Psoas muscle (tissue), 8 donors: ENCODE data around the gene MIB2. TPM values are rescaled to one million over a fixed set of nuclear protein-coding genes. Genes with fewer than 3 reads are reported as not detected.
A peak's percentile ranks its signal among the peaks of the same experiment; 100 is the strongest.

Experiments
- ATAC-seq, 4 donors: fragments of 200-7000 bp; cut with Tn5 transposase; one replicate each; pipeline ENCODE4 v1.9.1; 2020; ENCODE audit warnings: moderate library complexity in 3 of 4, mild to moderate bottlenecking in 2 of 4
- DNase-seq, 2 donors: peaks; one replicate each; pipeline ENCODE4 v3.0.0-alpha.2; 2020
- H3K27ac ChIP-seq: fragments of 200-600 bp; one replicate; pipeline ENCODE4 v1.8.0; 2022
- H3K27me3 ChIP-seq, 3 donors: fragments of 200-600 bp in 1 of 3; one replicate each; pipeline versions ENCODE4 v1.6.1 to v1.8.0; 2013 to 2022; ENCODE audit warnings: low read length in 2 of 3, mild to moderate bottlenecking in 2 of 3, moderate library complexity in 1 of 3; ENCODE audit not compliant: insufficient read depth in 3 of 3
- H3K36me3 ChIP-seq, 2 donors: fragments of 200-600 bp in 1 of 2; one replicate each; pipeline versions ENCODE4 v1.6.1 to v1.8.0; 2013 to 2022; ENCODE audit warnings: low read depth in 1 of 2, mild to moderate bottlenecking in 1 of 2, moderate library complexity in 1 of 2; ENCODE audit not compliant: insufficient read depth in 1 of 2
- H3K4me1 ChIP-seq: fragments of 200-600 bp; one replicate; pipeline ENCODE4 v1.8.0; 2022
- H3K4me3 ChIP-seq: fragments of 200-600 bp; one replicate; pipeline ENCODE4 v1.8.0; 2022; ENCODE audit warnings: mild to moderate bottlenecking
- H3K9me3 ChIP-seq: fragments of 200-600 bp; one replicate; pipeline ENCODE4 v1.8.0; 2022
- CTCF ChIP-seq: fragments of 200-600 bp; IDR thresholded peaks from one replicate; pipeline ENCODE4 v1.8.0; 2022; ENCODE audit warnings: antibody characterized with exemption
- WGBS, 3 donors: extraction: QIAGEN DNeasy Blood & Tissue Kit; methylation state at CpG; one replicate each; pipeline versions ENCODE4 v1.1.6 to v1.1.7; 2013; 5-methylcytosine and 5-hydroxymethylcytosine counted together
- intact Hi-C, 2 donors: fragments of 100-400 bp; cut with DNase I; formaldehyde crosslinking; loops; one replicate each; pipeline versions ENCODE4 v1.11.0 to v1.14.2; 2022
- long read RNA-seq, 2 donors: library from polyadenylated mRNA; unstranded; transcript quantifications; one replicate each; pipeline ENCODE4 v2.0.0, GENCODE V29; 2021
- polyA plus RNA-seq, 3 donors: library from polyadenylated mRNA; stranded (reverse); fragments of 200-250 nt; gene quantifications; one replicate each; pipeline ENCODE4 v1.2.3, GENCODE V29; 2013
- total RNA-seq, 4 donors: library from RNA; stranded (reverse); fragmentation: NEBNext Ultra II Directional in 2 of 4; extraction: Animal tissue kit (Norgen Biotek cat#: 25700) in 2 of 4; gene quantifications; one replicate each; pipeline versions ENCODE4 v1.2.1 to v1.2.4, GENCODE V29; 2021 to 2023
- donor health status: healthy with polysubstance abuse.
- donor health status: DM: no; HTN: no; CAD: no; lungs with moderate emphysema.
- donor health status: Bipolar disorder and iron deficiency.
- donor health status: healthy.
- donor health status: DM: yes; HTN: yes; CAD: no.
- donor health status: DM: no; HTN: no; CAD: no.
- donor health status: DM: no; HTN: no; CAD: no.
- donor health status: DM: yes; HTN: yes; CAD: no.

The MIB2 gene
- 100 to 1,000 TPM in 1 of 4 donors, 10 to 100 TPM in 3; 66.5 to 106 (median 75.4) TPM for total RNA-seq
- polyA plus RNA-seq, result 10 to 100 TPM; 41.8 to 80.5 (median 78.7) TPM
- long read RNA-seq, donor 1, transcript MIB2-201 (20 exons, 3,290 nt), result major isoform, 29 of 352 reads
- long read RNA-seq, donor 1, transcript MIB2-219 (20 exons, 3,305 nt), result minor isoform, 12 of 352 reads
- long read RNA-seq, donor 1, partial matches to known transcripts, result 63 of 352 reads
- long read RNA-seq, donor 1, other reads (novel, unspliced or antisense), result 247 of 352 reads
- long read RNA-seq, donor 2, full-length matches to known transcripts, result 55 of 393 reads
- long read RNA-seq, donor 2, partial matches to known transcripts, result 84 of 393 reads
- long read RNA-seq, donor 2, other reads (novel, unspliced or antisense), result 254 of 393 reads

GRCh38 chr1:1615256-1616044, at the start of gene MIB2:
MIB2 (plus strand) TSS chr1:1615500; CDS start chr1:1623453, 7,953 bp downstream.
- Histone ChIP-seq H3K36me3 (peaks cover 0 to 19% of the 10 kb centered on the region in 2 donors), H3K27ac (peak within 1 kb of the TSS; percentile 100), H3K4me1 (peaks cover 37% of the 10 kb centered on the region), H3K27me3 (no peaks in the 10 kb centered on the region), H3K4me3 (peak within 1 kb of the TSS; percentile 97), H3K9me3 (no peaks in the 10 kb centered on the region)
- WGBS, 3 donors, result 0 to 1% (median 0%) methylated on average over 40 to 107 of the region's 107 CpGs
- intact Hi-C loops, result no loop called here
- peak; percentile 96 to 98 for DNase-seq
- ATAC-seq, result peak; percentile 87 to 94 (median 92)
- TF ChIP-seq CTCF, result no peak

GRCh38 chr1:1567152-1567875, 48.0 kb upstream of the MIB2 start:
- WGBS, 3 donors, result 34 to 64% (median 38%) methylated on average over 31 of the region's 31 CpGs
- Histone ChIP-seq H3K36me3 (peaks cover 8 to 55% of the 10 kb centered on the region in 2 donors), H3K4me1 (peaks cover 41% of the 10 kb centered on the region), H3K27ac (peak overlapping the region; percentile 89), H3K27me3 (no peaks in the 10 kb centered on the region), H3K9me3 (no peaks in the 10 kb centered on the region), H3K4me3 (peak overlapping the region; percentile 41)
- no peak for TF ChIP-seq CTCF
- intact Hi-C loops, result no loop called here
- peak; percentile 70 to 82 (median 76) for ATAC-seq
- peak; percentile 35 to 84 for DNase-seq

- 27 to 52% (median 32%) methylated on average over 9 to 10 of the region's 10 CpGs for WGBS, 3 donors
- no peak for DNase-seq
- no peaks in the 10 kb centered on the region for H3K27me3 ChIP-seq
- peaks cover 42% of the 10 kb centered on the region for H3K4me1 ChIP-seq
- TF ChIP-seq CTCF, result no peak
- H3K36me3 ChIP-seq, result peaks cover 8 to 54% of the 10 kb centered on the region in 2 donors
- ATAC-seq, result peak in 1 of 4 donors; percentile 14
- H3K4me3 ChIP-seq, result peak overlapping the region; percentile 41
- peak overlapping the region; percentile 89 for H3K27ac ChIP-seq
- H3K9me3 ChIP-seq, result no peaks in the 10 kb centered on the region
- intact Hi-C loops, result no loop called here
These were observed 47.4 kb upstream of the MIB2 start for GRCh38 chr1:1567891-1568291.

GRCh38 chr1:1569341-1569740, 46.0 kb upstream of the MIB2 start:
- Histone ChIP-seq H3K9me3 (no peaks in the 10 kb centered on the region), H3K27me3 (no peaks in the 10 kb centered on the region), H3K4me1 (peaks cover 50% of the 10 kb centered on the region), H3K4me3 (no peak overlapping the region), H3K36me3 (peaks cover 8 to 39% of the 10 kb centered on the region in 2 donors), H3K27ac (peak overlapping the region; percentile 89)
- intact Hi-C loops, result no loop called here
- 59 to 82% (median 61%) methylated on average over 7 of the region's 7 CpGs for WGBS, 3 donors
- peak; percentile 37 to 52 (median 47) for ATAC-seq
- TF ChIP-seq CTCF, result no peak
- DNase-seq, result no peak
